ENCODE results near the gene BPI.
A peak's percentile ranks its signal among the peaks of the same experiment; 100 is the strongest.
"Not testable (repeated sequence)": the region's sequence is repeated elsewhere in the genome, so short reads cannot be mapped to it uniquely, and the experiment has no call there.

Gene BPI

GRCh38 chr20:38354227-38354626 is 50.3 kb downstream of the BPI start:
- DNase-seq (ENCODE audit: insufficient read length, low spot score) (no peak), FAIRE-seq (no peak)

DNA sequence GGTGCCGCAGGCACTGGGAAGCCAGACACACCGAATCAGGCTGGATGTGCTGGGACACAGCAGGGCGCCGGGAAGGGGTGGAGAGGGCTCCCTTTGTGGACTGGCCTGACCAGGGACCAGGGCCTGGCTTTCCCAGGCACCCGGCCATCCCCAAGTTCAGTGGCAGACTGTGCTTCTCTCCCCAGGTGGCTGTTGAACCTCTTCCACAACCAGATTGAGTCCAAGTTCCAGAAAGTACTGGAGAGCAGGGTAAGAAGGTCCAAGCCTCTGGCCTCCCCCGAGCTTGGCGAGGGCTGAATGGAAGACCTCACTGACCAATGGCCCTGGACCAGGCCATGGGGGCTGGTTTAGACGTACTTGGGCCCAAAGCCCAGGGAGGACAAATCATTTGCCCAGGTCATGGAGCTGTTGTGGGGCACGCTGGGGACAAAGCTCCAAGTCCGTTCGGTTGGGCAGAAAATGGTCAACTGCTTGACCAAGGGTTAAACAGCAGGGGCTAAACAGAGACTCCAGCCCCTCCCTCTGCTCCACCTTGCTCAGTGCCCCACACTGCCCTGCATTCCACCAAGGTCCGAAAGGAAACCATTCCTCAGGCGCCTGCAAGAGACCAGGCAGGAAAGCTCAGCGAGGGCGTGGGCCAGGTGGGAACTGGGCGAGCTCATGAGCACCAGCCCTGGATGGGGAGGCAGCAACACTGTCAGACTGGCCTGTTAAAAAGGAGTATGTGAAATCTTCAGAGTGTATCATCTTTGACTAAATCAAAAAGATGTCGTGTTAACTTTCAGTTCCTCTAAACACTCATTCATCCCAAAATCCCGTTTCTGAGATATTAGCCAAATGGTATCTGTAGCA is 51.4 kb downstream of the BPI start:
- DNase-seq (ENCODE audit: insufficient read length, low spot score) (no peak), FAIRE-seq (no peak)

GRCh38 chr20:38357653-38358207 is 53.8 kb downstream of the BPI start:
- peak; percentile 83 for FAIRE-seq
- no peak for DNase-seq (ENCODE audit: insufficient read length, low spot score)

DNA sequence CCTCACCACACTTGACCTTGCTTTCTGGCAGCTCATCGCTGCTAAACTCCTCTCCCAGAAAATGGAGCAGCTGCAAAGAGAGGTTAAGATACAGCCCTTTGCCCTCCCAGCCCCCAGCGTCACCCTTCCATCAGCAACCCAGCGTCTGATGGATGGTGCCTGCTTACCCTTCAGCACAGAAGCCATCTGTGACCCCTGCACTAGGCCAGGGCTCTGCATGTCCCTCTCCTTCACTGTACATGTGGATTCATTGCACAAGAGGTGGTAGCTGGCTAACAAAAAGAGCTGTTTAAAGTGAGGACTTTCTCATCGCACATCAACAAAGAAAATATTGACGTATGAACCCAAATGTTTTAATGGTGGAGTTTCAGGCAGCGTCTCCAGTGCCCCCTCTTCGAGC is 54.6 kb downstream of the BPI start:
- no peak for DNase-seq (ENCODE audit: insufficient read length, low spot score)

GRCh38 chr20:38363004-38363747 is 59.2 kb downstream of the BPI start:
- FAIRE-seq: peak; percentile 66

More for the DNA sequence above, 54.6 kb downstream of the BPI start:
- no peak for FAIRE-seq

DNA sequence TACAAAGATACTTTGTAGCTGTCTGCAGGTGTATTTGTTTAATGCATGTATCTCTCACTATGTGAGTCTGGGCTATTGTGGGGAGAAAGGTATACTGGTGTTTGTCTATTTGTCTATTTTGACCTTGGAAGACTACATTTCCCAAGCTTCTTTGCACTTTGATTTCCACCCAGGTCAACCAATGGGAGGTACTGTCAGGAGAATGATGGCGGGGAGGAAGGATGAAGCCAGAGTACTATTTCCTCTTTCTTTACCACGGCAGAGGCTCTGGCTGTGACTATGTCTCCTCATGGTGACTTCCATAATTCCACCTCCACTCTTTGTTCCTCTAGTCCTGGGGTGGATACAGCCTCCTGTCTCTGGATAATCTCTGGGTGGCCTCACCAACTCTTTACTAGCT is 65.4 kb downstream of the BPI start:
- FAIRE-seq (peak; percentile 31), DNase-seq (ENCODE audit: insufficient read length, low spot score) (no peak)

More at GRCh38 chr20:38363004-38363747, 59.2 kb downstream of the BPI start:
- DNase-seq (ENCODE audit: insufficient read length, low spot score): no peak

DNA sequence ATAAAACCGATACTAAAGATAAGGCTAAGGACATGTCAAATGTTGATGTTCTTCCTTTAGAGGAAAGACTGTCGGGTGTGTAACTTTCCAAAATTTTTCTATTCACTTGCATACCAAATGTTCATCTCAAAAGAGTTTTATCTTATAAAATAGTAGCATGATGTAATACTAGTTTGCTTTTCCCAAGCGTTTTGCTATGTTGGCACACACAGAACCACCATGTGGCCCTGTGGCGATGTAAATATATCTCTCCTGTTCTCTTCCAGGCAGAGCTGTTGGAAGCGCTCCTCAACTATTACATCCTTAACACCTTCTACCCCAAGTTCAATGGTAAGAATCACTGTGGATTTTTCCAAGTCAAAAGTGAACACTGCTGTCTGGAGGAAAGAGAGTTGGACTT is 68.8 kb downstream of the BPI start:
- FAIRE-seq: no peak

DNA sequence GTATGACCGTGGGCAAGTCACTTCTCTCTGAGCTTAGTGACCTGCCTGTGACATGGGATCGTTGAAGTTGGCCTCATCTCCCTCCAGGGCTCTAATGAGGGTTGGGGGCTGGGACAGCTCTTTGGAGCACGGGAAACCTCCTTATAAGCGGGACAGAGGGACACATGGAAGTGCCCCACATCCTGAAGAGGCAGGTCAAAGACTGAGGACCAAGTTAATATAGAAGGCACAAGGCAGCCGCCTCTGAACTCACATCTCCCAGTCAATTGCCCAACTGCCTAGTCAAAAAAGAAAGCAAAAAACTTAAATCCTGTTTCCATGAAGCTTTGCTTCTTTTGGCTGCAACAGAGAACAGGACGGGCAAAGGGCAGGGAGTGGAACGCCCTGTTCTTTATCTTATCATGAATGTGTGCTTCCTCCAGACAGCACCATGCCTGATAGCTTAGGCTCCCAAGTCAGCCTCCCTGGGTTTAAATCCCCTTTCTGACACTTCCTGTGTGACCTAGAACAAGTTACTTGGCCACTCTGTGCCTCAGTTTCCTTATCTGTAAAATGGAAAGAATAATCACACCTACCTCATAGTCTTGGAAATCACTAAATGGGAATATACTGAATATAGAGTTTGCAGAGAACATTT is 69.4 kb downstream of the BPI start:
- FAIRE-seq (no peak), DNase-seq (ENCODE audit: insufficient read length, low spot score) (no peak)

More for the DNA sequence above, 68.8 kb downstream of the BPI start:
- DNase-seq (ENCODE audit: insufficient read length, low spot score): no peak

DNA sequence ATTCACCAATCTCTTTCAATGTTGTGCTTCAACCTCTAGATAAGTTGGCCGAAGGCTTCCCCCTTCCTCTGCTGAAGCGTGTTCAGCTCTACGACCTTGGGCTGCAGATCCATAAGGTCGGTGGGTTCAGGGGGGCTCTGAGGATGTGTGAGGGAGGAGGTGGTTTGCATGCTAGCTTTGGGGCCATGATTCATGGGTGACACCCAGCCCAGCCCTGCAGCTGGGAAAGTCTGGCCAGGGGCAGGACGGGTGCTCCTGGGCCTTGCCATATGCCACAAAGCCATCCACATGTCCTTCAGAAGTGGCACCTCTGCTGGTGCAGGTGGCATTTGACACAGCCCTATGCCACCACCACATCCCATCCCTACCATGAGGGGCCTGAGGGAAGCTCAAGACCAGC is 69.9 kb downstream of the BPI start:
- DNase-seq (ENCODE audit: insufficient read length, low spot score) (no peak), FAIRE-seq (peak; percentile 23)

GRCh38 chr20:38377039-38377685 is 73.2 kb downstream of the BPI start:
- peak; percentile 52 for FAIRE-seq

DNA sequence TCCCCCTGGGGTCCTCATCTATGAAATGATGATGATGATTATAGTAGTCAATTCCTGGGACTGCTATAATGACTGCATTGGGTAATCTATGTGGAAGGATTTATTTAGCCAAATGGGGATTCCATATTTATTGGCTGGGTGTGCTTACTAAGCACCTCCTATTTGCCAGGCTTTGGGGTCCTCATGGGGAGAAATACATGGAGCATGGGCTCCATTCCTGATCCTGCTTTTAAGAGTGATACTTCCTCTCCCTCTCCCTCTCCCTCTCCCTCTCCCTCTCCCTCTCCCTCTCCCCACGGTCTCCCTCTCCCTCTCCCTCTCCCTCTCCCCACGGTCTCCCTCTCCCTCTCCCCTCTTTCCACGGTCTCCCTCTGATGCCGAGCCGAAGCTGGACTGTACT is 73.9 kb downstream of the BPI start:
- not testable (repeated sequence) for FAIRE-seq; DNase-seq (ENCODE audit: insufficient read length, low spot score)

More at GRCh38 chr20:38377039-38377685, 73.2 kb downstream of the BPI start:
- DNase-seq (ENCODE audit: insufficient read length, low spot score): no peak

GRCh38 chr20:38383147-38383546 is 79.2 kb downstream of the BPI start:
- no peak for DNase-seq (ENCODE audit: insufficient read length, low spot score)
- no peak for FAIRE-seq

DNA sequence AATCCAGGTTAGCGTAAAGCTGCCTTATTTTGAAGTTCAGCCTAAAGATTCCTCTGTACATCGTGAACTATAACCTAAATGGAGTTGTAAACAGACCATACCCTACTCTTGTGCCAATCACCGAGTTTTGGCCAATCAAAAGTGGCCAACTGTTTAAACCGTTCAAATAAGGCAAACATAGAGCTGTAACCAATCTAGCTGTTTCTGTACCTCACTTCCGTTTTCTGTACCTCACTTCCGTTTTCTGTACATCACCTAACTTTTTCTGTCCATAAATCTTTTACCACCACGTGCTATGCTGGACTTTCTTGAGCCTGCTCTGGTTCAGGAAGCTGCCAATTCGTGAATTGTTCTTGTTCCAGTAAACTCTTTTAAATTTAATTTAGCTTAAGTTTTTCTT is 82.0 kb downstream of the BPI start:
- DNase-seq (ENCODE audit: insufficient read length, low spot score) (no peak), FAIRE-seq (peak; percentile 85)

- DNase-seq (ENCODE audit: insufficient read length, low spot score): no peak
These were observed 82.9 kb downstream of the BPI start for GRCh38 chr20:38386851-38387250.

More at GRCh38 chr20:38386851-38387250, 82.9 kb downstream of the BPI start:
- peak; percentile 60 for FAIRE-seq
